ENCODE measurements around the gene MPDU1. TPM values are rescaled to one million over a fixed set of nuclear protein-coding genes. Genes with fewer than 3 reads are reported as not detected.

The MPDU1 gene
- total and polyA plus RNA-seq, 10 of the 15 experiments (the other 5 are each of a cell fraction or from before 2014, with no cell fraction given): 3.6 to 138 (median 78.9) TPM

DNA sequence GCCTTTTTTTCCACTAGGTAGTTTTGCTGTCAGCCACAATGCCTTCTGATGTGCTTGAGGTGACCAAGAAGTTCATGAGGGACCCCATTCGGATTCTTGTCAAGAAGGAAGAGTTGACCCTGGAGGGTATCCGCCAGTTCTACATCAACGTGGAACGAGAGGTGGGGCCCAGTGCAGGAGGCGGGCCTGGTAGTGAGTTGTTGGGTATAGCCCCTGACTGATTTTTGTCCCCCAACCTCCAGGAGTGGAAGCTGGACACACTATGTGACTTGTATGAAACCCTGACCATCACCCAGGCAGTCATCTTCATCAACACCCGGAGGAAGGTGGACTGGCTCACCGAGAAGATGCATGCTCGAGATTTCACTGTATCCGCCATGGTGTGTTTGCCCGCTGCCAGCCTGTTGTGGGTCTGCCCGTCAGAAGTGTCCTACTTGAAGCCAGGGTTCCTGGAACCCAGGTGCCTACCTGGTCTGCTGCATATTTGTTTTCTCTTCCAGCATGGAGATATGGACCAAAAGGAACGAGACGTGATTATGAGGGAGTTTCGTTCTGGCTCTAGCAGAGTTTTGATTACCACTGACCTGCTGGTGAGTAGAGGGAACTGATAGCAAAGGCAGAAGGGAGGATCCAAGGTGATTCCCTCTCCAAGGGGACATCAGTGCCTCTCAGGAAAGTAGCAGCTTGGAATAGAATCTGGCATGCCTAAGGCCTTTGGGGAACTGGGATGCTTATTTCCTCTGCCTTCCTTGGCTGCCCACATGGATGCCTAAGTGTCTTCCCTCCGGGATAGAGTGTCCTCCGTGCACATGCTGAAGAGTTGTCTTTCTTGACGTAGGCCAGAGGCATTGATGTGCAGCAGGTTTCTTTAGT is 6.1 kb upstream of the MPDU1 start:
- 60% methylated on average over 17 of the region's 17 CpGs for WGBS (ENCODE audit: insufficient coverage, insufficient replicate concordance, low lambda C conversion rate, missing lambda C conversion rate)
- TF ChIP-seq RELA (IDR thresholded peaks at IDR 0.05; ENCODE audit: borderline replicate concordance, partially characterized antibody): no peak
- no peak for TF ChIP-seq HDAC2 (IDR thresholded peaks at IDR 0.05)
- TF ChIP-seq POLR2A (IDR thresholded peaks at IDR 0.05; ENCODE audit: low read depth, low read length): peak; percentile 58; the same call in 1 of the 2 replicates
- TF ChIP-seq ZBED1 (IDR thresholded peaks at IDR 0.05; ENCODE audit: borderline replicate concordance): 0 out of 2 replicates have a peak, but pooled peaks have one; percentile 6
- TF ChIP-seq POLR2AphosphoS5 (IDR thresholded peaks at IDR 0.05; ENCODE audit: low read length): peak; percentile 75; the same call in 1 of the 2 replicates
- TF ChIP-seq ZNF207 (IDR thresholded peaks at IDR 0.05; ENCODE audit: borderline replicate concordance): no peak
- TF ChIP-seq, protein P1, sequence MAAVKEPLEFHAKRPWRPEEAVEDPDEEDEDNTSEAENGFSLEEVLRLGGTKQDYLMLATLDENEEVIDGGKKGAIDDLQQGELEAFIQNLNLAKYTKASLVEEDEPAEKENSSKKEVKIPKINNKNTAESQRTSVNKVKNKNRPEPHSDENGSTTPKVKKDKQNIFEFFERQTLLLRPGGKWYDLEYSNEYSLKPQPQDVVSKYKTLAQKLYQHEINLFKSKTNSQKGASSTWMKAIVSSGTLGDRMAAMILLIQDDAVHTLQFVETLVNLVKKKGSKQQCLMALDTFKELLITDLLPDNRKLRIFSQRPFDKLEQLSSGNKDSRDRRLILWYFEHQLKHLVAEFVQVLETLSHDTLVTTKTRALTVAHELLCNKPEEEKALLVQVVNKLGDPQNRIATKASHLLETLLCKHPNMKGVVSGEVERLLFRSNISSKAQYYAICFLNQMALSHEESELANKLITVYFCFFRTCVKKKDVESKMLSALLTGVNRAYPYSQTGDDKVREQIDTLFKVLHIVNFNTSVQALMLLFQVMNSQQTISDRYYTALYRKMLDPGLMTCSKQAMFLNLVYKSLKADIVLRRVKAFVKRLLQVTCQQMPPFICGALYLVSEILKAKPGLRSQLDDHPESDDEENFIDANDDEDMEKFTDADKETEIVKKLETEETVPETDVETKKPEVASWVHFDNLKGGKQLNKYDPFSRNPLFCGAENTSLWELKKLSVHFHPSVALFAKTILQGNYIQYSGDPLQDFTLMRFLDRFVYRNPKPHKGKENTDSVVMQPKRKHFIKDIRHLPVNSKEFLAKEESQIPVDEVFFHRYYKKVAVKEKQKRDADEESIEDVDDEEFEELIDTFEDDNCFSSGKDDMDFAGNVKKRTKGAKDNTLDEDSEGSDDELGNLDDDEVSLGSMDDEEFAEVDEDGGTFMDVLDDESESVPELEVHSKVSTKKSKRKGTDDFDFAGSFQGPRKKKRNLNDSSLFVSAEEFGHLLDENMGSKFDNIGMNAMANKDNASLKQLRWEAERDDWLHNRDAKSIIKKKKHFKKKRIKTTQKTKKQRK (IDR thresholded peaks at IDR 0.05; ENCODE audit: low read depth, low read length): no peak
- peak; percentile 25; the same call in 1 of the 2 replicates for TF ChIP-seq BACH1 (IDR thresholded peaks at IDR 0.05; ENCODE audit: borderline replicate concordance)
- TF ChIP-seq CBFB (IDR thresholded peaks at IDR 0.05; ENCODE audit: low read depth): 0 out of 2 replicates have a peak, but pooled peaks have one; percentile 24
- in situ Hi-C loops (cut with MboI): no loop called here
- FAIRE-seq (no peak), ATAC-seq (no peak), DNase-seq (ENCODE audit: low read depth, low spot score) (no peak)
- Histone ChIP-seq H3K27ac (ENCODE audit: control insufficient read depth, insufficient read depth) (no peak overlapping the region), H3K4me3 (no peak overlapping the region), H2AFZ (ENCODE audit: control insufficient read depth, low read depth, low read length) (no peak overlapping the region), H3K79me2 (ENCODE audit: control insufficient read depth, insufficient read depth, low read length) (peaks cover 55% of the 10 kb centered on the region), H3K4me2 (ENCODE audit: control insufficient read depth, insufficient read depth) (peak overlapping the region; percentile 38; the same call in 1 of the 2 replicates), H3K36me3 (ENCODE audit: control insufficient read depth in 2 of 2, insufficient read depth in 2 of 2, low read length in 1 of 2) (peaks cover 36 to 49% of the 10 kb centered on the region in 2 experiments), H3K9ac (ENCODE audit: control insufficient read depth, insufficient read depth, low read length) (no peak overlapping the region; the same call in 1 of the 2 replicates), H3K27me3 (replicated peaks in 1 of 2; ENCODE audit: control insufficient read depth in 2 of 2, insufficient read depth in 2 of 2, low read length in 1 of 2) (no peaks in the 10 kb centered on the region), H4K20me1 (ENCODE audit: control insufficient read depth, insufficient read depth) (peaks cover 25% of the 10 kb centered on the region), H3K4me1 (ENCODE audit: control insufficient read depth, insufficient read depth, low read length) (peaks cover 46% of the 10 kb centered on the region), H3K9me3 (replicated peaks; ENCODE audit: control insufficient read depth, insufficient read depth, low read length) (no peaks in the 10 kb centered on the region)
- RAD21 ChIA-PET (ENCODE audit: unreplicated experiment): no interaction called here
- POLR2A ChIA-PET: no interaction called here
- SMC1A ChIA-PET (ENCODE audit: uncharacterized antibody, unreplicated experiment): no interaction called here
- no TSS peak for BruUV-seq (replicated peaks)
- intact Hi-C loops (cut with micrococcal nuclease; ENCODE audit: unreplicated experiment): no loop called here
- CTCF ChIA-PET: no interaction called here

Measured in GM12878 (cell line).